ENCODE data around the gene MRPL24.

GRCh38 chr1:156714830-156715229 is 26.1 kb downstream of the MRPL24 start:
- TF ChIP-seq, protein P1, sequence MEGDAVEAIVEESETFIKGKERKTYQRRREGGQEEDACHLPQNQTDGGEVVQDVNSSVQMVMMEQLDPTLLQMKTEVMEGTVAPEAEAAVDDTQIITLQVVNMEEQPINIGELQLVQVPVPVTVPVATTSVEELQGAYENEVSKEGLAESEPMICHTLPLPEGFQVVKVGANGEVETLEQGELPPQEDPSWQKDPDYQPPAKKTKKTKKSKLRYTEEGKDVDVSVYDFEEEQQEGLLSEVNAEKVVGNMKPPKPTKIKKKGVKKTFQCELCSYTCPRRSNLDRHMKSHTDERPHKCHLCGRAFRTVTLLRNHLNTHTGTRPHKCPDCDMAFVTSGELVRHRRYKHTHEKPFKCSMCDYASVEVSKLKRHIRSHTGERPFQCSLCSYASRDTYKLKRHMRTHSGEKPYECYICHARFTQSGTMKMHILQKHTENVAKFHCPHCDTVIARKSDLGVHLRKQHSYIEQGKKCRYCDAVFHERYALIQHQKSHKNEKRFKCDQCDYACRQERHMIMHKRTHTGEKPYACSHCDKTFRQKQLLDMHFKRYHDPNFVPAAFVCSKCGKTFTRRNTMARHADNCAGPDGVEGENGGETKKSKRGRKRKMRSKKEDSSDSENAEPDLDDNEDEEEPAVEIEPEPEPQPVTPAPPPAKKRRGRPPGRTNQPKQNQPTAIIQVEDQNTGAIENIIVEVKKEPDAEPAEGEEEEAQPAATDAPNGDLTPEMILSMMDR (IDR thresholded peaks at IDR 0.05; ENCODE audit: insufficient read depth, low read length, poor library complexity, severe bottlenecking), result no peak
- no peak for TF ChIP-seq EZH2phosphoT487 (conservative IDR thresholded peaks at IDR 0.05; ENCODE audit: low read length)
